Activated CD8-positive, alpha-beta T cell treated with anti-CD3 and anti-CD28 coated beads, Interleukin-2, amount 10 ng/mL, durations not matched to agents 7 days and 5 days (primary cell): Measurements from ENCODE around the gene LYSET. TPM values are rescaled to one million over a fixed set of nuclear protein-coding genes. Genes with fewer than 3 reads are reported as not detected.
A peak's percentile ranks its signal among the peaks of the same experiment; 100 is the strongest.
"Not testable (repeated sequence)": the region's sequence is repeated elsewhere in the genome, so short reads cannot be mapped to it uniquely, and the experiment has no call there.

Experiments used
- ATAC-seq: fragments of 150-1000 bp; cut with Tn5 transposase; one replicate; pipeline ENCODE4 v1.10.0; 2021; ENCODE audit warnings: moderate library complexity
- CTCF ChIA-PET: fragments of 350-600 bp; sonication (Branson Sonifier 250); formaldehyde crosslinking; loops from one replicate; lab custom pipeline; 2021; ENCODE audit warnings: antibody characterized with exemption; lab: Charles Lee
- POLR2A ChIA-PET: fragments of 350-600 bp; sonication (Branson Sonifier 250); formaldehyde crosslinking; loops from one replicate; lab custom pipeline; 2021; ENCODE audit warnings: antibody characterized with exemption; lab: Charles Lee
- DNase-seq: peaks from one replicate; pipeline ENCODE4 v3.0.0-alpha.2; 2020
- H3K27ac Mint-ChIP-seq: one replicate; pipeline ENCODE4 v1.8.0; 2021; ENCODE audit warnings: mild to moderate bottlenecking, mixed read lengths
- H3K27me3 Mint-ChIP-seq: one replicate; pipeline ENCODE4 v1.8.0; 2021; ENCODE audit warnings: low read depth, mixed read lengths
- H3K36me3 Mint-ChIP-seq: one replicate; pipeline ENCODE4 v1.8.0; 2021; ENCODE audit warnings: low read depth, mixed read lengths
- H3K4me1 Mint-ChIP-seq: one replicate; pipeline ENCODE4 v1.8.0; 2021; ENCODE audit warnings: low read depth, mixed read lengths
- H3K4me3 Mint-ChIP-seq: one replicate; pipeline ENCODE4 v1.8.0; 2021; ENCODE audit warnings: mild to moderate bottlenecking, mixed read lengths
- H3K9me3 Mint-ChIP-seq: one replicate; pipeline ENCODE4 v1.8.0; 2022; ENCODE audit warnings: mixed read lengths; ENCODE audit not compliant: insufficient read depth
- total RNA-seq, 2 experiments: library from RNA; stranded (reverse); gene quantifications; one replicate each; pipeline ENCODE4 v1.2.3, GENCODE V29; 2021

LYSET gene
- total RNA-seq, 2 experiments from 2014 or later = 9.7 to 10.6 TPM

GRCh38 chr14:93231129-93231979 is 46.2 kb downstream of the LYSET start:
- Mint-ChIP-seq H3K9me3 (no peaks in the 10 kb centered on the region), H3K4me1 (peaks cover 12% of the 10 kb centered on the region), H3K27me3 (peaks cover 18% of the 10 kb centered on the region), H3K4me3 (peak overlapping the region; percentile 22), H3K27ac (no peak overlapping the region), H3K36me3 (peaks cover 18% of the 10 kb centered on the region)
- ChIA-PET POLR2A (no interaction called here), CTCF (no interaction called here)
- ATAC-seq (peak; percentile 60), DNase-seq (no peak)

- DNase-seq (no peak), ATAC-seq (no peak)
- Mint-ChIP-seq H3K27ac (no peak overlapping the region), H3K4me3 (no peak overlapping the region), H3K27me3 (peaks cover 18% of the 10 kb centered on the region), H3K4me1 (peaks cover 12% of the 10 kb centered on the region), H3K36me3 (peaks cover 13% of the 10 kb centered on the region), H3K9me3 (no peaks in the 10 kb centered on the region)
- ChIA-PET POLR2A (no interaction called here), CTCF (no interaction called here)
Measured at GRCh38 chr14:93232159-93232558, 47.0 kb downstream of the LYSET start.

- POLR2A ChIA-PET, H3K9me3 Mint-ChIP-seq, DNase-seq, H3K36me3 Mint-ChIP-seq, H3K27ac Mint-ChIP-seq, H3K4me3 Mint-ChIP-seq, ATAC-seq: not testable (repeated sequence)
- CTCF ChIA-PET = interaction anchor here (1.8 kb wide), 1 partner anchor 14 kb away, joined by 8 read pairs; no protein-coding TSS in a partner anchor
- H3K27me3 Mint-ChIP-seq = peaks cover 18% of the 10 kb centered on the region
- peaks cover 12% of the 10 kb centered on the region for H3K4me1 Mint-ChIP-seq
Measured at GRCh38 chr14:93233078-93233477, 48.0 kb downstream of the LYSET start.

GRCh38 chr14:93234798-93235197 is 49.7 kb downstream of the LYSET start:
- Mint-ChIP-seq H3K27ac (peak overlapping the region; percentile 4), H3K9me3 (no peaks in the 10 kb centered on the region), H3K27me3 (peaks cover 18% of the 10 kb centered on the region), H3K36me3 (no peaks in the 10 kb centered on the region), H3K4me1 (peaks cover 12% of the 10 kb centered on the region), H3K4me3 (no peak overlapping the region)
- ChIA-PET POLR2A (interaction anchor here (0.6 kb wide), 1 partner anchor 1916 kb away, joined by 4 read pairs; no protein-coding TSS in a partner anchor), CTCF (interaction anchor here (1.5 to 1.8 kb wide), 2 partner anchors 15 to 16 kb away, joined by 4 to 8 read pairs; no protein-coding TSS in a partner anchor)
- DNase-seq = no peak
- ATAC-seq = no peak

Other genes starting within 250 kb of the LYSET start
- gene ITPK1, start 69.4 kb upstream of the LYSET start, total RNA-seq = 100 to 1,000 TPM; 103 to 107 TPM
- 10 to 100 TPM; 21.0 to 21.5 TPM for gene MOAP1, start 420 bp upstream of the LYSET start, total RNA-seq
- 10 to 100 TPM; 21.5 to 24.6 TPM for gene GON7, start 21.7 kb downstream of the LYSET start, total RNA-seq
- 10 to 100 TPM; 39.0 to 49.3 TPM for gene UBR7, start 21.9 kb downstream of the LYSET start, total RNA-seq
- gene BTBD7, start 147.7 kb downstream of the LYSET start, total RNA-seq = 10 to 100 TPM; 19.0 to 20.4 TPM
- not detected for gene COX8C, start 161.9 kb downstream of the LYSET start, total RNA-seq
- gene UNC79, start 245.6 kb downstream of the LYSET start, total RNA-seq = not detected